ENCODE data around the gene TMEM220.

TMEM220 gene

GRCh38 chr17:10729334-10730193, at the start of gene TMEM220:
TMEM220 (minus strand) TSS chr17:10730023; CDS start chr17:10729851, 172 bp downstream.
- Mint-ChIP-seq H3K4me3 (peak within 1 kb of the TSS; percentile 89), H3K4me1 (peaks cover 22% of the 10 kb centered on the region), H3K27ac (peak within 1 kb of the TSS; percentile 80), H3K27me3 (no peaks in the 10 kb centered on the region), H3K36me3 (ENCODE audit: low read depth) (no peaks in the 10 kb centered on the region), H3K9me3 (no peaks in the 10 kb centered on the region)
- DNase-seq (peak; percentile 51), ATAC-seq (peak; percentile 70)

- ATAC-seq (no peak), DNase-seq (no peak)
- H3K4me3 Mint-ChIP-seq: no peak overlapping the region
- H3K27ac Mint-ChIP-seq: no peak overlapping the region
- H3K36me3 Mint-ChIP-seq (ENCODE audit: low read depth): peaks cover 3% of the 10 kb centered on the region
- peaks cover 2% of the 10 kb centered on the region for H3K27me3 Mint-ChIP-seq
- H3K4me1 Mint-ChIP-seq: no peaks in the 10 kb centered on the region
- H3K9me3 Mint-ChIP-seq: peaks cover 14% of the 10 kb centered on the region
Measured at GRCh38 chr17:10779609-10780008, 49.8 kb upstream of the TMEM220 start.

- Mint-ChIP-seq H3K4me3 (no peak overlapping the region), H3K4me1 (no peaks in the 10 kb centered on the region), H3K36me3 (ENCODE audit: low read depth) (no peaks in the 10 kb centered on the region)
Measured at GRCh38 chr17:10777890-10778289, 48.1 kb upstream of the TMEM220 start.

GRCh38 chr17:10777131-10777807, 47.4 kb upstream of the TMEM220 start:
- peaks cover 1% of the 10 kb centered on the region for H3K36me3 Mint-ChIP-seq (ENCODE audit: low read depth)
- H3K4me3 Mint-ChIP-seq: no peak overlapping the region
- no peaks in the 10 kb centered on the region for H3K4me1 Mint-ChIP-seq
- no peak for ATAC-seq
- no peaks in the 10 kb centered on the region for H3K27me3 Mint-ChIP-seq
- H3K27ac Mint-ChIP-seq: no peak overlapping the region
- DNase-seq: no peak
- peaks cover 7% of the 10 kb centered on the region for H3K9me3 Mint-ChIP-seq

More at GRCh38 chr17:10777890-10778289, 48.1 kb upstream of the TMEM220 start:
- Mint-ChIP-seq H3K27me3 (no peaks in the 10 kb centered on the region), H3K27ac (no peak overlapping the region), H3K9me3 (peaks cover 7% of the 10 kb centered on the region)
- ATAC-seq (no peak), DNase-seq (no peak)

- Mint-ChIP-seq H3K4me1 (no peaks in the 10 kb centered on the region), H3K27me3 (no peaks in the 10 kb centered on the region), H3K9me3 (peaks cover 9% of the 10 kb centered on the region), H3K27ac (no peak overlapping the region), H3K4me3 (no peak overlapping the region), H3K36me3 (ENCODE audit: low read depth) (peaks cover 3% of the 10 kb centered on the region)
- ATAC-seq: no peak
- DNase-seq: no peak
Measured at GRCh38 chr17:10776381-10776780, 46.6 kb upstream of the TMEM220 start.

- no peaks in the 10 kb centered on the region for H3K4me1 Mint-ChIP-seq
- no peak for DNase-seq
- no peak for ATAC-seq
- no peaks in the 10 kb centered on the region for H3K27me3 Mint-ChIP-seq
- peaks cover 10% of the 10 kb centered on the region for H3K9me3 Mint-ChIP-seq
- H3K27ac Mint-ChIP-seq: no peak overlapping the region
- no peak overlapping the region for H3K4me3 Mint-ChIP-seq
- H3K36me3 Mint-ChIP-seq (ENCODE audit: low read depth): peaks cover 3% of the 10 kb centered on the region
Measured at GRCh38 chr17:10775740-10776356, 46.0 kb upstream of the TMEM220 start.

GRCh38 chr17:10775058-10775457, 45.2 kb upstream of the TMEM220 start:
- no peaks in the 10 kb centered on the region for H3K4me1 Mint-ChIP-seq
- no peak for DNase-seq
- no peak overlapping the region for H3K27ac Mint-ChIP-seq
- peaks cover 10% of the 10 kb centered on the region for H3K9me3 Mint-ChIP-seq
- no peak overlapping the region for H3K4me3 Mint-ChIP-seq
- no peaks in the 10 kb centered on the region for H3K27me3 Mint-ChIP-seq
- ATAC-seq: no peak
- H3K36me3 Mint-ChIP-seq (ENCODE audit: low read depth): peaks cover 3% of the 10 kb centered on the region

GRCh38 chr17:10773391-10773790, 43.6 kb upstream of the TMEM220 start:
- Mint-ChIP-seq H3K4me3 (no peak overlapping the region), H3K9me3 (peaks cover 10% of the 10 kb centered on the region), H3K27ac (no peak overlapping the region), H3K4me1 (no peaks in the 10 kb centered on the region), H3K27me3 (no peaks in the 10 kb centered on the region), H3K36me3 (ENCODE audit: low read depth) (peaks cover 3% of the 10 kb centered on the region)
- DNase-seq (no peak), ATAC-seq (no peak)

- Mint-ChIP-seq H3K36me3 (ENCODE audit: low read depth) (peaks cover 3% of the 10 kb centered on the region), H3K27ac (no peak overlapping the region), H3K4me3 (no peak overlapping the region), H3K9me3 (peaks cover 10% of the 10 kb centered on the region), H3K27me3 (no peaks in the 10 kb centered on the region), H3K4me1 (no peaks in the 10 kb centered on the region)
- DNase-seq (peak; percentile 65), ATAC-seq (no peak)
Measured at GRCh38 chr17:10772425-10773380, 42.9 kb upstream of the TMEM220 start.

GRCh38 chr17:10771148-10771547, 41.3 kb upstream of the TMEM220 start:
- no peak overlapping the region for H3K27ac Mint-ChIP-seq
- peaks cover 10% of the 10 kb centered on the region for H3K9me3 Mint-ChIP-seq
- peaks cover 3% of the 10 kb centered on the region for H3K36me3 Mint-ChIP-seq (ENCODE audit: low read depth)
- DNase-seq: no peak
- H3K4me1 Mint-ChIP-seq: no peaks in the 10 kb centered on the region
- no peaks in the 10 kb centered on the region for H3K27me3 Mint-ChIP-seq
- no peak overlapping the region for H3K4me3 Mint-ChIP-seq
- ATAC-seq: no peak

- no peak for ATAC-seq
- DNase-seq: no peak
- H3K27ac Mint-ChIP-seq: no peak overlapping the region
- H3K4me3 Mint-ChIP-seq: no peak overlapping the region
- no peaks in the 10 kb centered on the region for H3K4me1 Mint-ChIP-seq
- no peaks in the 10 kb centered on the region for H3K27me3 Mint-ChIP-seq
- H3K9me3 Mint-ChIP-seq: peaks cover 10% of the 10 kb centered on the region
- peaks cover 3% of the 10 kb centered on the region for H3K36me3 Mint-ChIP-seq (ENCODE audit: low read depth)
Measured at GRCh38 chr17:10769840-10770239, 40.0 kb upstream of the TMEM220 start.

- no peak for ATAC-seq
- H3K4me1 Mint-ChIP-seq: no peaks in the 10 kb centered on the region
Measured at GRCh38 chr17:10768750-10769251, 39.0 kb upstream of the TMEM220 start.

GRCh38 chr17:10767232-10767631, 37.4 kb upstream of the TMEM220 start:
- no peak overlapping the region for H3K4me3 Mint-ChIP-seq

More at GRCh38 chr17:10768750-10769251, 39.0 kb upstream of the TMEM220 start:
- DNase-seq: no peak
- H3K36me3 Mint-ChIP-seq (ENCODE audit: low read depth): peaks cover 3% of the 10 kb centered on the region
- H3K27ac Mint-ChIP-seq: no peak overlapping the region
- no peak overlapping the region for H3K4me3 Mint-ChIP-seq
- H3K27me3 Mint-ChIP-seq: no peaks in the 10 kb centered on the region
- H3K9me3 Mint-ChIP-seq: peaks cover 10% of the 10 kb centered on the region

GRCh38 chr17:10762037-10762436, 32.2 kb upstream of the TMEM220 start:
- H3K4me3 Mint-ChIP-seq: no peak overlapping the region
- ATAC-seq: no peak
- no peak overlapping the region for H3K27ac Mint-ChIP-seq

More at GRCh38 chr17:10767232-10767631, 37.4 kb upstream of the TMEM220 start:
- peaks cover 1% of the 10 kb centered on the region for H3K36me3 Mint-ChIP-seq (ENCODE audit: low read depth)
- DNase-seq (no peak), ATAC-seq (no peak)
- H3K27me3 Mint-ChIP-seq: no peaks in the 10 kb centered on the region
- H3K27ac Mint-ChIP-seq: no peak overlapping the region
- no peaks in the 10 kb centered on the region for H3K4me1 Mint-ChIP-seq
- H3K9me3 Mint-ChIP-seq: peaks cover 7% of the 10 kb centered on the region

More at GRCh38 chr17:10762037-10762436, 32.2 kb upstream of the TMEM220 start:
- no peaks in the 10 kb centered on the region for H3K4me1 Mint-ChIP-seq
- H3K9me3 Mint-ChIP-seq: no peaks in the 10 kb centered on the region
- no peak for DNase-seq
- no peaks in the 10 kb centered on the region for H3K36me3 Mint-ChIP-seq (ENCODE audit: low read depth)
- no peaks in the 10 kb centered on the region for H3K27me3 Mint-ChIP-seq
